Measurements from ENCODE around the gene TENM4.
A peak's percentile ranks its signal among the peaks of the same experiment; 100 is the strongest.
"Not testable (repeated sequence)": the region's sequence is repeated elsewhere in the genome, so short reads cannot be mapped to it uniquely, and the experiment has no call there.

TENM4 gene

DNA sequence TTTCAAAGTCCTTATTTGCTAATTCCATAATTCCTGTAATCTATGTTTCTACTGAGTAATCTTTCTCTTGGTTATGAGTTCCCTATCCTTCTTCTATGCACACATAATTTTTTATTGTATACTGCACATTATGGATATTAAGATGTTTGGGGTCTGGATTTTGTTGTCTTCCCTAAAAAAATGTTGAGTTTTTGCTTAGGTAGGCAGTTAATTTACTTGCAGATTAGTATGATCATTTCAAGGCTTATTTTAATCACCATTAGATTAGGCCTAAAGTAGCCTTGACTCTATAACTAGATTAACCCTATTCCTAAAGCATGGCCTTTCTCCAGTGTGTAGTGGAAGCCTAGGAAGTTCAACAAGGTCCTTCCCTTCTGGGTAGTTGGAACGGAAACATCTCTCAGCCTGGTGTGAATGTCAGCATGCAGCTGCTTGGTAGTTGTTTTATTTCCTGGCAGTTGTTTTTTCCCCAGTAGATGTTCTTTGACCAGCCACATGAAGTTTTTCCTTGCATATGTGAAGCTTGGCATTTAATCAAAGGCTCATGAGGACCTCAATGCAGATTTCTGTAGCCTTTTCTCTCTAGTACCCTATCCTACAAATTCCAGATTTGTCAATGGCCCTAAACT, 446.9 kb downstream of the TENM4 start:
- no peak for DNase-seq

DNA sequence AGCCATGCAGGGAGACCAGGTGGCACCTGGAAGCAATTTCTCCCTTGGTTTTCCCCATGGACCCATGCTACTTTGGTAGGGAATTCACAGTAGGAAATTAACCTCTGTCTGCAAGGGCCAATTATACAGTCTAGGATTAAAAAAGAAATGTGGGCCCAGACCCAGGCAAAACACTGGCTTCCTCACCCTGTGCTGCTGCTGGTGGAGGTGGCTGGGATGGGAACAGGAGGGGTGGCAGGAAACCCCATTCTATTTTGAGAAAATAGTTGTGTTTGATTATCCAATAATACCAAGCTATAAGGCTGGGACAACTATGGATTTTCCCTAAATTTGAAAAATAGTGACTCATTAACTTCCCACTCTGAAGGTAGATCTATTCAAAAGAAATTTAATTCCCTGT, 449.1 kb downstream of the TENM4 start:
- DNase-seq = no peak

DNA sequence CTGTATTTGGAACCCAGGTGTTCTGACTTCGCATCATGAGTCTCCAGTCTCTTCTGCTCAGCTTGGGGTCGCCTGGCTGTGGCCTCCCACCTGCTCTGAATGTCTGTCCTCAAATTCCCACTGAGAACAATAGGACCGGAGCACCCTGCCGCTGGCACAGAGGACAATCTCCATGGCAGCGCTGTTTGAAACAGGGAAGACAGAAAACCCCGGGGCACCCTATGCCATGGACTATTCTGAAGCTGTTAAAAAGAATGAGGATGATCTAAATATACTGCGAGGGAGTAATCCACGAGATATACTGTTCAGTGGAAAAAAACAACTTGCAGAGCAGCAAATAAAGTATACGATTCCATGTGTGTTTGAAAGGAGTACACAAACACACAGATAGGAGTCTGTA, 450.6 kb downstream of the TENM4 start:
- peak; percentile 69 for DNase-seq

DNA sequence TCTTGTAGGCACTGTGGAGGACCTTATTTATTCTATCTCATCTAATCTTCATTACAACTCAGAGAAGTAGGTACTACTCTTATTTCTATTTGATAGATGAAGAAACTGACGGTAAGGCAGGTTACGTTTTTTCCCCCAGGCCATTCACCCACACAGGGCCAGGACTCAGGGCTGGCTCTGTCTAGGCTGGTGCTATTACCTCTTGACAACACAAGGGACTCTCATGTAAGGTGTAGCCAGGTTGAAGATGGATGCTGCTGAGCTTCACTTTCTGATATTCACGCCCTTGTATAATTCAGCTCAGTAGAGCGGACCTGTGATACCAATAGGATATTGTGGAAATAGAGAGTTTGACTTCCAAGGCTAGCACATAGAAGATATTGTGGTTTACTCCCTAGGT, 453.1 kb downstream of the TENM4 start:
- no peak for DNase-seq

DNA sequence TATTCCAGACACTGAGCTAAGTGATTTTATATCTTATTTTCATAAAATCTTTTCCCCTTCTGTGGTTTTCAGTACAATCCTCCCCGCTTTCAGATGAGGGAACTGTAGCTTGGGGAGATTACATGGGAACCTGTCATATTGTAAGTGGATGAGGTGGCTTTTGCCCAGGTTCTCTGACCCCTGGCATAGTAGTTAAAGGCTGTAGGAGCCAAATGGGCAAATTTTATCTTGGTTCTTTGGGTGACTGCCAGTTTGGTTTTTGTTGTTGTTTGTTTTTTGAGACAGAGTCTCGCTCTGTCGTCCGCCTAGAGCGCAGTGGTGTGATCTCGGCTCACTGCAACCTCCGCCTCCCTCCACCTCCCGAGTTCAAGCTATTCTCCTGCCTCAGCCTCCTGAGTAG, 454.5 kb downstream of the TENM4 start:
- DNase-seq = no peak

DNA sequence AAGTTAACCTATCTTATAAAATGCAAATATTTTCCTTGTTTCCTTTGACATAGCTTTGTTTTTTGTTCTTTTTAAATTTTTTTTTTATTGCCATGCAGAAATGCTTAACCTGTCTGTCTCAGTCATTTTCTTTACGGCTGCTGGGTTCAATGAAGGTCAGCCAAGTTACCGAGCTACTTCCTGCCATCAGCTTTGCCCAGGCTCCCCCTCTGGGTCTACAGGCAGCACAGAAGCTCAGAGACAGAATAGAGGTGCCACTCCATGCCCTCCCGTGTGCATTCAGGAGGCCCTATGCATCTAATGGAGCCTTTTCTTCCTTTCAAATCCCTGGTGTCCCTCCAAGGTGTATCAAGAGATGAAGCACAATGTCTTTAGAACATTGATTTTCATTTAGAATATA, 455.2 kb downstream of the TENM4 start:
- DNase-seq = no peak

DNA sequence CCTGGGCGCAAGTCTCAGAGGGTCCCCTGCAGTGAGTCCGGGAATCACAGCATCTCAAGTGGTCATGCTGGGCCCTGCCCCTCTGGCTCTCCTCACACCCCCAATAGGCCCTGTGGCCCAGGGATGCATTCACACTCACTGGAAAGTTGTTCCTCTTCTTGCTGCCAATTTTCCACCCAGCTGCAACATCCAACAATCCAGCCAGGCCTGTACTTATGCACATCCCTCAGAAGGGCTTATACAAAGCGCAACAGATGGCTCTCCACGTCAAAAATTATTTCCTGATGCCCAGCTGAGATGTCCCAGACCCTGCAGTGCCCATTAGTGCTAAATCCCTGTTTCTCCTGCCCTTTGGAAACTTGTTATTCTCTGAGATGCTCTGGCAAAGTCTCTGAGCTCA, 458.4 kb downstream of the TENM4 start:
- no peak for DNase-seq

DNA sequence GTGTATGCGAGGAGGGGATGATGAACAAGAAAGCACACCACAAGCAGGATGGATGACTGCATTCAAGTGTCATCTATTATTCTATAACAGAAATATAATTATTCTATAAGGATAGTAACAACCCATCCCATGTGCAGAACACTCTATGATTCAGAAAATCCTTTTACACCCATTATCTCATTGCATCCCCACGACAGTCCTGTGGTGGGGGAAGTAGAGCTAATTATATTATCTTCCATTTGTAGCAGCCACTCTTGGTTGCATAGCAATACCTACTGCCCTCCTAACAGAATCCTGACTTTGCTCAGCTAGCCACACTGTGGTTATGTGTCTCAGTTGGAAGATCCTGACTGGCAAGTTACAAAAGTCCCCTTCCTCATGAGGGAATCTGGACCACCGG, 459.7 kb downstream of the TENM4 start:
- DNase-seq = no peak

DNA sequence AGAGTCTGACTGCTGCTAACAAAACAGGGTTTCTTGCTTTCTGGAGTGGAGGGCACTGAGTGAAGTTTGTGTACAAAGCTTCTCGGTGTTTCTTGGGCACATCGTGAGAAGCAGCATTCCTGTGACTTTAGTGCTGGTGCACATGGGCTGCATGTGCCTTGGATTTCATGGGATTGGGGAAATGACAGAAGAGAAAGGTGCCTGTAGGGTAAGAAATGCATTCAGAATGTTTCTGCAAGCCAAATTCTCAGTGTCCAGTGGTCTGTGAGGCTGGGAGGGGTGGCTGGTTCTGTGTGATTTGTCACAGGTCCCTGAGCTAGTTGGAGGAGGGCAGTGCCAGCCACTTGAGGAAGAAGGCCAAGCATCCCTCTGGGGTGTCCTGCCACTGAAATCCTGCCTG, 462.0 kb downstream of the TENM4 start:
- no peak for DNase-seq

DNA sequence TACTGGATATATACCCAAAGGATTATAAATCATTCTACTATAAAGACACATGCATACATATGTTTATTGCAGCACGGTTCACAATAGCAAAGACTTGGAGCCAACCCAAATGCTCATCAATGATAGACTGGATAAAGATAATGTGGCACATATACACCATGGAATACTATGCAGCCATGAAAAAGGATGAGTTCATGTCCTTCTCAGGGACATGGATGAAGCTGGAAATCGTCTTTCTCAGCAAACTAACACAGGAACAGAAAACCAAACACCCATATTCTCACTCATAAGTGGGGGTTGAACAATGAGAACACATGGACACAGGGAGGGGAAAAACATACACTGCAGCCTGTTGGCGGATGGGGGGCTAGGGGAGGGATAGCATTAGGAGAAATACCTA, 463.0 kb downstream of the TENM4 start:
- not testable (repeated sequence) for DNase-seq

DNA sequence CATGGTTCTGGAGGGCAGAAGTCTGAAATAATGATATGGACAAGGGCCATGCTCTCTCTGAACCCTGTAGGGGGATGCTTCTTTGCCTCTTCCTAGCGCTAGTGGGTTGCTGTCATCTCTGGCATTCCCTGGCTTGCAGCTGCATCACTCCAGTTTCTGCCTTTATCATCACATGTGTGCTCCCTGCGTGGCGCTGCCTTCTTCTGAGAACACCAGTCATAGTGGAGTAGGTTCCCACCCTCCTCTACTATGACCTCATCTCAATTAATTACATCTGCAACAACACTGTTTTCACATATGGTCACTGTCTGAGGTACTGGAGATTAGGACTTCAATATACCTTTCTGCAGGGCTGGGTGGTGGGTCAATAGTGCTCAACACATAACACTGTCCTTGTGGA, 463.8 kb downstream of the TENM4 start:
- DNase-seq = no peak

DNA sequence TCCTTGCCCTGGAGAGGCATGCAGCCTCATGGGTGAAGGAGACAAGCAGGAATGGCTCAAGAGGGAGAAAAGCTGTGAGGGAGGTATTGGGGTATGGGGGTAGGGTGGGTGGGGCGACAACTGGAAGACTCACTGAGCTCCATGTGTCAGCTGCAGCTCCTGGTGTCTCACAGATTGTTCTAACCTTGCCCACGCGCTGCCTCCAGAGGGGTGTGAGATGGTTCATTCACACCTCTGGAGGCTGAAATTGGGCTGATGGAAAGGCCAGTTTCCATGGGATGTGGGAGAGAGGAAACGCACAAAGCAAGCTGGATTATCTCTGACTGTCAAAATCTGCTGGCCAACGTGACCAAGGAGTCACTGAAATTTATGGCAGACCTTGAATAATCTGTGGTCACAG, 465.7 kb downstream of the TENM4 start:
- DNase-seq = no peak

DNA sequence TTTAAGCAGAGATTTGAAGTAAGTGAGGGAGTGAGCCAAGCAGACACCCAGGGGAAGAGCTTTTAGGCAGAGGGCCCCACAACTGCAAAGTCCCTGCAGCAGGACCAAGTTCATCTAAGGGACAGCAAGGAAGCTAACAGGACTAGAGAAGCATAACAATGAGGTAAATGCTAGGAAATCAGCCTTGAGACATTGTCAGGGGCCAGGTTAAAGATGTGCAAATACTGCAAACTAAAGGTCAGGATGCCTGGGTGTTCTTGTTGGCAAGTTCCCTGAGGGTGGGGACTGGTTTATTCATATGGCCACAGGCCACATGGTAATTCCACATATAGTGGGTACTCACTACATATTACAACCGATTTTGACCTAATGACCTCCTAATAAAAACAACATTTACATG, 467.0 kb downstream of the TENM4 start:
- DNase-seq = no peak

DNA sequence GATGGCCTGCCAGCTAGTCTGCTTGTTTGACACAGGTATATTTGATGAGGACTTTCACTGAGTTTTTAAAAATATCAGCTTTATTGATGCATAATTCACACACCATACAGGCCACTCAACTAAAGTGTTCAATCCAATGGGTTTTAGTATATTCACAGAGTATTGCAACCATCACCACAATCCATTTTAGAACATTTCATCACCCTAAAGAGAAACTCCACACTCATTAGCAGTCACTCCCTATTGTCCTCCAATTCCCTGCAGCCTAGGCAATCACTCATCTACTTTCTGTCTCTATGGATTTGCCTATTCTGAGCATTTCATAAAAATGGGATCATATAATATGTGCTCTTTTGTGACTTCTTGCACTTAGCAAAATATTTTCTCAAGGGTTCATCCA, 468.2 kb downstream of the TENM4 start:
- no peak for DNase-seq

DNA sequence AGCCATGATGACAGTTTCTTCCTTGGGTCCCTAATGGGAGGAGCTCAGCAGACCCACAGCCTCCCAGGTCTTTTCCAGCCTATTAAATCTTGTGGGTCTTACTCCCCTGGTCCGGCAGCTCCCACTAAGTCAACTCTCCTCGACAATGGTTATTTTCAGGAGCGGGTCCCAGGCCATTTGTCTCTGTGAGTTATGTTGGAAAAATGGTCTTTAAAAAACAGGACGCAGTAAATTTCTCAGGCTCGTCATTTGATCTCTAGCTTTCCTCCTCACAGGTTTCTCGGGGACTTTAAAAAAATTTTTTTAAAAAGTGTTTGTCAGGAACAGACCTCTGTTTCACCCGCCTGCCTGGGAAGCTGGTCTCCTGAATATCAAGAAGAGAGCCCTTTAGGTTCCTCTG, 468.7 kb downstream of the TENM4 start:
- no peak for DNase-seq

DNA sequence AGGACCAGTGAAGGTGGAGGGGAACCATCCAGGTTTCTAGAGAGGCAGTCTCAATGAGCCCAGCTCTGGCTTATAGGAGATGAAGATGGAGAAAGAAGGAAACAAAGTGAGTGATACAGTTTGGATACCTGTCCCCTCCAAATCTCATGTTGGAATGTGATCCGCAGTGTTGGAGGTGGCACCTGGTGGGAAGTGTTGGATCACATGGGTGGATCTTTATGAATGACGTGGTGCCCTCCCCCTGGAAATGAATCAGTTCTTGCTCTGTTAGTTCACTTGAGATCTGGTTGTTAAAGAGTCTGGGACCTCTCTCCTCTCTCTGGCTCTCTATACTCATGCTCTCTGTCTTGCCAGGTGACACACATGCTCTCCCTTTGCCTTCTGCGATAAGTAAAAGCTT, 473.0 kb downstream of the TENM4 start:
- no peak for DNase-seq

DNA sequence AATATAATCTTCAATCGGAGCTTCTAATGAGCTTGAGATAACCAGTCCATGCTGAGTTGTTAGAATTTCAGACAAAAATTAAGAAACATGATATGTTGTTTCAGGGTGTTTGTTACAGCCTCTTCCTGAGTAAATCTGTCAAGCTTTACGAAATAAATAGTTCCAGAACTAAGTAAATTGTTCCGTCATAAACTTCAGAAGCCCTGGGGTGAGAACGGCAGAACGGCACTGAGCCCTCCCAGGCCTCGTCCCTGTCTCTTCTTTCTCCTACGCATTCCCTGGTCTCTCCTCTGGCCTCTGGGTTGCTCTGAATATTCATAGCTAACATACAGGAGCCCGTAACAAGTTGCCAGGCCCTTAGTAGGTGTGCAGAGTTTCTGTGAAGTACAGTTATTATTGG, 475.4 kb downstream of the TENM4 start:
- DNase-seq = no peak

DNA sequence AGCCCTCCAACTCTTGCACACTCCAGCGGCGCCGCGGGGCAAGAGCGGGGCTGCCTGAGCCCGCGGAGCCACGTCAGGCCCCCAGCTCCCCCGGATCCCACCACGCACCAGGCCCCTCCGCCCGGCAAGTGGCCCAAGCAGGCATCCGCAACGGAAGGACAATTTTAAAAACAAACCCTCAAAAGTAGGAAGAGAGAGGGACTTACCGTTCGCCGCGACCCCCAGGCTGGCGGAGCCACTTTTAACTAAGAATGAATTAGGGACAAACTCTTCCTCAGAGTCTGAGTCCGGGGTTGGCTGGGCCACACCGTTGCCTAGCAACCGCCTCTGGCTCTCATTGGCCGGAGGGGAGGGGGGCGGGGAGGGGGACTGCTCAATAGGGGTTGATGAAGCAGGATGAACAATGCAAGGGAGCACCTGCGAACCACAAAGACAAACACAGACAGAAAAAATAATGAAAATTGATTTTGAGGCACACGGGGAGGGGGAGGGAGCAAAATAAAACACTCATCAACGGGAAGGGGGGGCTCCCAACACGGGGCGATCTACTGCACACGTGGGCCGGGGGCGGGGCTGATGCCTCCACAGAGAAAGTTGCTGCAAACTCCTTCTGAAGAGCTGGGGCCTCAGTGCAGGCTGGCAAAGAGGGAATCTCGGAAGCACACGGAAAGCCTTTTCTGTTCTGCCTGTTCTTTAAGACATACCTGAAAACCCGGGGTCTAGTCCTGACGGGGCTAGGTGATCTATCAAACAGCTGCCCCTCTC, 478.7 kb downstream of the TENM4 start:
- DNase-seq = peak; percentile 92

DNA sequence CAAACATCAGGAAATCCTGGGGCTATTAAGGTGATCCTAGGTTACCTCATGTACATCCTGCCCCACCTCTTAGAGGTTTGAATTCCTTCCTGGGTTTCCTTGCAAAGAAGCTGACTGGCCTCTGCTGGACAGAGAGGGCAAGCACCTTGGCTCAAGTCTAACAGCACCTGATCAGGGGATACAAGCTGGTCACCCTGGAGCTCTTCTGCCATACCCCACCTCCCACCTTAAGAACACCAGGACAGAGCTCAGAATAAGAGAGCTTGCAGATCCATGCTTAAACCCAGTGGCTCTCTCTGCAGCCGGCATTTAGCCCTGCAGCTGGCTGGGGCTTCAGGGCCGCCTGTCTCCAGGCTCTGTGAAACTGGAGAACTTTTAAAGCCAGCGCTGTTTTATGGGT, 479.6 kb downstream of the TENM4 start:
- DNase-seq = peak; percentile 64

DNA sequence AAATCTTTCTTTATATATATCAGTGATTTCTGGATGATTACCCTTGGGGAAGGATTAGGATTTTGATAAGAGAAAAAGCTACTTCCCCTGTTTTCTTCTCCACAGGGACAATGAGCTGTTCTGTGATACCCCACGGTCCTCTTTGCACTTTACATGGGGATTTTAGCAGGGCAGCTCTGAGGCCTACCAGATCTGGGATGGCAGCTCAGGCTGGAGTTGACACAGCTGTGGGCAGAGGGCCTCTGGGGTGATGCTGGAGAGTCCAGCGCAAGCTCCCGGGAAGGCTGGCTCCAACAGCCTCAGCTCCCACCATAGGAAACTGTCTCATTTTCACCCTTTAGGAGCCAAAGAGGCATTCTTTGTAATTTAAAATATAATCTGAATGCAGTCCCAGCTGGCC, 482.4 kb downstream of the TENM4 start:
- DNase-seq = no peak

DNA sequence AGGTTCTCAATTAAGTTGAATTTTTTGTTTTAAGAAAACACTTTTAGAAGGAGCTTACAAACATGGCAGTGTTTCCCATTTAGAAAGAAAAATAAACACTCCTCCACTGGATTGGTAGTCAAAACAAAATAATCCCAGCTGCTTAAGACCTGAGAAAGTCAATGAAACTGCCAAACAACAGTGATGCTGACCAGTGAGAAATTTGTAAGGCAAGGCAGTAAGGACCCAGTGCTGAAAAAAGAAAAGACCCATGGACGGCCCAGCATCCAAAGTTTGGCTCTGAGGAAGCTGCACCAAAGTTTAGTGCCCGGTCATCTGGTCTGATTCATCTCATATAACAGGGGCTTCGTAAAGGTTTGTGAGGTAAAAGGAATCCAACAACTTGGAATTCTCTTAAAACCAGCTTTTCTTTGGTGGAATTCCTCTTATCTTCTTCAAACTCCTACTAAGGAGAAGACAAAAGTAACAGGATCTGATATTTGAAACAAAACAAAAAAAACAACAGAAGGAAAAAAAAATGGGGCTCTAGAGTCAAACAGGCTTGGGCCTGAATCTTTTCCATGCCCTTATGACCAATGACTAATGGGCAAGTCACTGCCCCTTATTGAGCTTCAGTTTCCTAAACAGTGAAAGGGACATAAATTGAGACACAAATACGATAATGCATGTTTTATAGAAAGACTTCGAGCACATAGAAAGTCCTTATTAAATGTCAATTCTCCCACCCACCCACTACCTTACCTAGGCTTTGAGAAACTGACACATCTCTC, 483.2 kb downstream of the TENM4 start:
- DNase-seq = no peak

DNA sequence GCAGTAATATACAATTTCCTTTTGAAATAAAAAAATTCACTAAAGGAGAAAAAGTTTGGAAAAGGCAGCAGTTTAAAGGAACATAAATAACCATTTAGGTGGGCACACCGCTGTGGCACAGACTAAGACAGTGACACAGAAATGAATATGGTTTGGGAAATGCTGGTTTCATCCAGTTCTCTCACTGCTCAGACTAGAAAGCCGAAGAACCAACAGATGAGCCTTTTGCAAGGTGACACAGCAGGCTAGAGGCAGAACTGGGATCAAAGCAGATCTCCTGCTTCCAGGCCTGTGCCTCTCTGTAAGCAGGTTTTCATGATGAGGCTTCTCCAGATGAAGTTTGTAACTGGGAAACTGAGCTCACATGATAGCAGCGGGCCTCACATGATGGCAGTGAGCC, 486.1 kb downstream of the TENM4 start:
- no peak for DNase-seq

DNA sequence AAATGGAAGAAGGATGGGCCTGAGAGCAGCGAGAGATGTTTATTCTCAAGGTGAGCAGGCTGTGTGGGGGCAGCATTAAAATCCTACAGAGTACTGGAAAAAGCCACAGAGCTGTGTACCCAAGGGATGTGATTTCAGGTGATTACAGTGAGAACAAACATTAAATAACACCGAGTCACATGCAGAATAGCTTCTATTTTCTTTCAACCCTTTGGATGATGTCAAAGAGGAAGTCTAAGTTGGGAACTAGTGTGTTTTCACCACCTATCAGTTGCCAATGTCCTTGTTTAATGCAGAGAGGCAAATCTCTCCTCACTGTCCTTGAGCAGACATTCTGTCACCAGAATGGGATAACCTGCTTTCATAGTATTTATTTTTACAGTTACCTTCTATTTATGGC, 486.6 kb downstream of the TENM4 start:
- no peak for DNase-seq

DNA sequence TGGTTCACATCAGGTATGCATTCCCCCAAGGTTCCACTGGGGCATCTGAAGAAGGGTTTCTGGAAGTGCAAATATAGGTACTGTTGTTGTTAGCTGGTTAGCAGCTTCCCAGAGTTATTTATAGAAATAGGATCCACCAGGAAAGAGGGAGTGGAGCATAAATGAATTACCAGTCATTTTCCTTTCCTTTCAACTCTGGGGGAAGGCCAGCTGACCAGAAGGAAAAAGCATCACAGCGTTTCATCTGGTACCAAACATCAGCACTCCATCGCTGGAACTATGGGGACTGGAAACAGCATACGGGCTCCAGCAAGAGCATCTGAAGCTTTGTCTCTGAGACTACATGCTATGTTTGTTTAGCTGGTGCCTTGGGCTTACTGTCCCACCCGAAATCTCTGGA, 487.9 kb downstream of the TENM4 start:
- DNase-seq = no peak

Measured in NCI-H1092 (cell line).